ENCODE measurements around the gene PLEKHA7.
"Not testable (repeated sequence)": the region's sequence is repeated elsewhere in the genome, so short reads cannot be mapped to it uniquely, and the experiment has no call there.

The PLEKHA7 gene

GRCh38 chr11:16977994-16978315, 36.3 kb downstream of the PLEKHA7 start:
- no peak for DNase-seq (ENCODE audit: low spot score)

- DNase-seq (ENCODE audit: low spot score): no peak
These were observed 36.8 kb downstream of the PLEKHA7 start for GRCh38 chr11:16977136-16977993.

- DNase-seq (ENCODE audit: low spot score): no peak
These were observed 37.8 kb downstream of the PLEKHA7 start for GRCh38 chr11:16976379-16976778.

GRCh38 chr11:16975906-16976305, 38.3 kb downstream of the PLEKHA7 start:
- no peak for DNase-seq (ENCODE audit: low spot score)

- DNase-seq (ENCODE audit: low spot score): no peak
These were observed 40.8 kb downstream of the PLEKHA7 start for GRCh38 chr11:16973338-16973964.

GRCh38 chr11:16969010-16969999, 44.9 kb downstream of the PLEKHA7 start:
- no peak for DNase-seq (ENCODE audit: low spot score)

- DNase-seq (ENCODE audit: low spot score): no peak
These were observed 46.0 kb downstream of the PLEKHA7 start for GRCh38 chr11:16968196-16968595.

- no peak for DNase-seq (ENCODE audit: low spot score)
These were observed 47.1 kb downstream of the PLEKHA7 start for GRCh38 chr11:16966930-16967671.

- DNase-seq (ENCODE audit: low spot score): no peak
These were observed 49.7 kb downstream of the PLEKHA7 start for GRCh38 chr11:16964501-16964900.

GRCh38 chr11:16963316-16963876, 50.8 kb downstream of the PLEKHA7 start:
- no peak for DNase-seq (ENCODE audit: low spot score)

GRCh38 chr11:16962589-16962988, 51.6 kb downstream of the PLEKHA7 start:
- DNase-seq (ENCODE audit: low spot score): not testable (repeated sequence)

- no peak for DNase-seq (ENCODE audit: low spot score)
These were observed 52.1 kb downstream of the PLEKHA7 start for GRCh38 chr11:16962146-16962545.

GRCh38 chr11:16960250-16960649, 54.0 kb downstream of the PLEKHA7 start:
- DNase-seq (ENCODE audit: low spot score): no peak

GRCh38 chr11:16959602-16960001, 54.6 kb downstream of the PLEKHA7 start:
- no peak for DNase-seq (ENCODE audit: low spot score)

- no peak for DNase-seq (ENCODE audit: low spot score)
These were observed 55.4 kb downstream of the PLEKHA7 start for GRCh38 chr11:16958833-16959232.

- DNase-seq (ENCODE audit: low spot score): no peak
These were observed 57.6 kb downstream of the PLEKHA7 start for GRCh38 chr11:16956538-16957153.

- DNase-seq (ENCODE audit: low spot score): no peak
These were observed 60.6 kb downstream of the PLEKHA7 start for GRCh38 chr11:16953663-16954062.

GRCh38 chr11:16946477-16947282, 67.5 kb downstream of the PLEKHA7 start:
- no peak for DNase-seq (ENCODE audit: low spot score)

GRCh38 chr11:16945671-16946469, 68.3 kb downstream of the PLEKHA7 start:
- peak; percentile 57 for DNase-seq (ENCODE audit: low spot score)

All from AG08396 (cell line).